Fibroblast of lung (primary cell): Measurements from ENCODE around the gene NR1I3. TPM values are rescaled to one million over a fixed set of nuclear protein-coding genes. Genes with fewer than 3 reads are reported as not detected.

Source experiments
- DNase-seq, 2 donors: peaks; one replicate each; pipeline versions ENCODE4 v3.0.0 to v3.0.0-alpha.2; 2010; ENCODE audit warnings: low read depth in 2 of 2
- H2AFZ ChIP-seq: 2 replicates; pipeline ENCODE4 v1.5.1; 2012; ENCODE audit warnings: low read length, control low read depth, inconsistent platforms
- H3K27ac ChIP-seq: 2 replicates; pipeline ENCODE4 v1.5.1; 2011; ENCODE audit warnings: low read length, control low read depth; ENCODE audit not compliant: insufficient read depth
- H3K27me3 ChIP-seq: 2 replicates; pipeline ENCODE4 v1.5.1; 2011; ENCODE audit warnings: mild to moderate bottlenecking, low read length; ENCODE audit not compliant: control insufficient read depth, insufficient read depth
- H3K36me3 ChIP-seq: 2 replicates; pipeline ENCODE4 v1.5.1; 2011; ENCODE audit warnings: low read length; ENCODE audit not compliant: control insufficient read depth, insufficient read depth
- H3K4me1 ChIP-seq: 2 replicates; pipeline ENCODE4 v1.5.1; 2011; ENCODE audit warnings: low read length; ENCODE audit not compliant: control insufficient read depth, insufficient read depth; ENCODE audit errors: extremely low read depth
- H3K4me2 ChIP-seq: 2 replicates; pipeline ENCODE4 v1.5.1; 2011; ENCODE audit warnings: low read length, control low read depth; ENCODE audit not compliant: insufficient read depth; ENCODE audit errors: extremely low read depth
- H3K4me3 ChIP-seq, 4 experiments: fragments of 200-600 bp in 1 of 4; sonication (generic) in 1 of 4; replicated peaks in 1 of 4; 2 replicates each; pipeline ENCODE4 v1.5.1; 2011 to 2016; ENCODE audit warnings: low read length in 4 of 4, low read depth in 3 of 4, mild to moderate bottlenecking in 3 of 4, control low read depth in 2 of 4, inconsistent platforms in 1 of 4, mixed read lengths in 1 of 4; ENCODE audit not compliant: insufficient read depth in 1 of 4; ENCODE audit errors: control extremely low read depth in 1 of 4
- H3K79me2 ChIP-seq: 2 replicates; pipeline ENCODE4 v1.5.1; 2012; ENCODE audit warnings: mild to moderate bottlenecking, low read length, inconsistent platforms; ENCODE audit not compliant: control insufficient read depth, insufficient read depth
- H3K9ac ChIP-seq: 2 replicates; pipeline ENCODE4 v1.5.1; 2011; ENCODE audit warnings: mild to moderate bottlenecking, low read length, control low read depth; ENCODE audit not compliant: insufficient read depth
- H3K9me3 ChIP-seq: 2 replicates; pipeline ENCODE4 v1.5.1; 2012; ENCODE audit warnings: low read depth, low read length; ENCODE audit not compliant: control insufficient read depth, insufficient read depth
- H4K20me1 ChIP-seq: 2 replicates; pipeline ENCODE4 v1.5.1; 2011; ENCODE audit warnings: low read length; ENCODE audit not compliant: control insufficient read depth, insufficient read depth; ENCODE audit errors: extremely low read depth
- CTCF ChIP-seq, 2 donors: IDR thresholded peaks in 1 of 2; conservative IDR thresholded peaks in 1 of 2; 1 replicate in 1 of 2; 2 replicates in 1 of 2; pipeline ENCODE4 v1.5.1; 2011 to 2012; ENCODE audit warnings: low read length in 2 of 2, control low read depth in 1 of 2, inconsistent platforms in 1 of 2, low read depth in 1 of 2, mild to moderate bottlenecking in 1 of 2
- EZH2 ChIP-seq: IDR thresholded peaks from 2 replicates; pipeline ENCODE4 v1.5.1; 2012; ENCODE audit warnings: low read length, control low read depth, mild to moderate bottlenecking; ENCODE audit errors: missing control alignments
- polyA plus RNA-seq, 2 donors: library from polyadenylated mRNA; depleted of rRNA in 1 of 2; stranded (reverse) in 1 of 2; unstranded in 1 of 2; fragments of >200 nt; gene quantifications; 2 replicates each; pipeline ENCODE4 v1.2.1, GENCODE V29; 2011 to 2012; ENCODE audit warnings: missing spikeins in 1 of 2
- total RNA-seq: library from RNA; depleted of rRNA; stranded (reverse); fragments of >200 nt; gene quantifications from 2 replicates; pipeline ENCODE4 v1.2.1, GENCODE V29; 2014

The NR1I3 gene
- total and polyA plus RNA-seq, 2 donors (not counting 1 experiment from before 2014, with no cell fraction given) = not detected

DNA sequence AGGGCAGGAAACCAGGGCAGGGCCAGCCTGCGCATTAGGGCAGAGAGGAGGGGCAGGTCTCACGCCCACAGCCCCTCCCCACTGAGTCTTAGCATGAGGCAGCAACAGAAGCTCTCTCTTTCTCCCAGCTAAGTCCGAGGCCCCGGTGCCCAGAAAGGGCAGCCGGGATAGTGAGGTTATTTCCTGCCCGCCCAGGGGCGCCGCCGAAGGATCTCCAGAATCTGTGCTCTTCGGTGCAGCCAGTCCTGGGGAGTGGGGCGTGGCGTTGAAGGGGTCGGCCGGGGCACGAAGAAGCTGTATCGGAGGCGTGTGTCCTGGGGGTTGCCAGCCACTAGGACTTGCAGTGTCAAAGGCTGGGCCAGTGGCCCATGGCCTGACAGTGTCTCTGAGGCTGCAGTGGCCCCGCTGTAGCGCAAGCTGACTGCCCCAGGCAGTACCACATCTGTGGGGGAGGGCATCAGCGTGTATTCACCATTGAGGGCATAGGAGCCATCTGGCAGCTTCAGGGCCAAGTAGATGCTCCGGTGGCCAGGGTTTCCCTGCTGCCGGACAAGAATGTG lies 47.0 kb downstream of the NR1I3 start:
- Histone ChIP-seq H3K27ac (no peak overlapping the region), H3K4me1 (no peaks in the 10 kb centered on the region), H3K4me2 (no peak overlapping the region), H3K27me3 (no peaks in the 10 kb centered on the region), H2AFZ (no peak overlapping the region), H3K36me3 (peaks cover 14% of the 10 kb centered on the region), H3K79me2 (peaks cover under 1% of the 10 kb centered on the region), H3K4me3 (no peak overlapping the region), H3K9ac (no peak overlapping the region), H3K9me3 (no peaks in the 10 kb centered on the region), H4K20me1 (no peaks in the 10 kb centered on the region)
- no peak for DNase-seq
- TF ChIP-seq CTCF (conservative IDR thresholded peaks at IDR 0.05 in 1 of 2, IDR thresholded peaks at IDR 0.05 in 1 of 2; ENCODE audit: low read depth in 1 of 2, low read length in 2 of 2) = no peak
- TF ChIP-seq EZH2 = no peak

- H3K4me3 ChIP-seq = no peak overlapping the region
Measured at GRCh38 chr1:161189036-161189435, 49.0 kb downstream of the NR1I3 start.

DNA sequence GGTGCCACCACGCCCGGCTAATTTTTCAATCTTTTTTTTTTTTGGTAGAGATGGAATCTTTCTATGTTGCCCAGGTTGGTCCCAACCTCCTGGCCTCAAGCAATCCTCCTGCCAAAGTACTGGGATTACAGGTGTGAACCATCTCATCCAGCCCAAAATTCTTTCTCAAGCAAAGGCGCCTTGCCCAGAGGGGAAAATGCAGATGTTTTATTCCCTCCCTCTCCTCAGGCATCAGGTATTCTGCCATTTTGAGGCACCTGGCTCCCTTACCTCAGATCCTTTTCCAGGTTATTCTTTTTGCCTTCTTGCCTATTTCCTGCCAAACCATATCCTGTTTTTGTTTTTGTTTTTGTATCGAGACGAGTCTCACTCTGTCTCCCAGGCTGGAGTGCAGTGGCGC lies 49.6 kb downstream of the NR1I3 start:
- H3K36me3 ChIP-seq = peaks cover 9% of the 10 kb centered on the region
- no peaks in the 10 kb centered on the region for H3K9me3 ChIP-seq
- no peaks in the 10 kb centered on the region for H3K27me3 ChIP-seq
- no peak overlapping the region for H3K27ac ChIP-seq
- H3K4me1 ChIP-seq = peaks cover 2% of the 10 kb centered on the region
- TF ChIP-seq CTCF (conservative IDR thresholded peaks at IDR 0.05 in 1 of 2, IDR thresholded peaks at IDR 0.05 in 1 of 2; ENCODE audit: low read depth in 1 of 2, low read length in 2 of 2) (no peak), EZH2 (no peak)
- H2AFZ ChIP-seq = no peak overlapping the region
- no peak for DNase-seq
- no peak overlapping the region for H3K9ac ChIP-seq
- H4K20me1 ChIP-seq = no peaks in the 10 kb centered on the region
- no peak overlapping the region for H3K4me3 ChIP-seq
- no peaks in the 10 kb centered on the region for H3K79me2 ChIP-seq
- no peak overlapping the region for H3K4me2 ChIP-seq

More at GRCh38 chr1:161189036-161189435, 49.0 kb downstream of the NR1I3 start:
- Histone ChIP-seq H3K27ac (no peak overlapping the region), H3K27me3 (no peaks in the 10 kb centered on the region), H3K4me1 (peaks cover 2% of the 10 kb centered on the region), H3K79me2 (no peaks in the 10 kb centered on the region), H3K9ac (no peak overlapping the region), H3K9me3 (no peaks in the 10 kb centered on the region), H2AFZ (no peak overlapping the region), H3K36me3 (peaks cover 14% of the 10 kb centered on the region), H3K4me2 (no peak overlapping the region), H4K20me1 (no peaks in the 10 kb centered on the region)
- TF ChIP-seq CTCF (conservative IDR thresholded peaks at IDR 0.05 in 1 of 2, IDR thresholded peaks at IDR 0.05 in 1 of 2; ENCODE audit: low read depth in 1 of 2, low read length in 2 of 2) (no peak), EZH2 (no peak)
- no peak for DNase-seq
